Type B pancreatic cell (in vitro differentiated cells): ENCODE results near the gene ESAM. TPM values are rescaled to one million over a fixed set of nuclear protein-coding genes. Genes with fewer than 3 reads are reported as not detected.

Source experiments
- DNase-seq: peaks from one replicate; pipeline ENCODE4 v3.0.0; 2021; ENCODE audit warnings: mixed read lengths; ENCODE audit not compliant: unreplicated experiment; ENCODE audit errors: extremely low spot score
- H3K27ac Mint-ChIP-seq: 2 replicates; pipeline ENCODE4 v1.8.0; 2021; ENCODE audit warnings: mild to moderate bottlenecking, mixed read lengths
- H3K27me3 Mint-ChIP-seq: 2 replicates; pipeline ENCODE4 v1.8.0; 2021; ENCODE audit warnings: mixed read lengths
- H3K36me3 Mint-ChIP-seq: 2 replicates; pipeline ENCODE4 v1.8.0; 2021; ENCODE audit warnings: mixed read lengths
- H3K4me1 Mint-ChIP-seq: one replicate; pipeline ENCODE4 v1.8.0; 2021; ENCODE audit warnings: mixed read lengths; ENCODE audit not compliant: unreplicated experiment
- H3K4me3 Mint-ChIP-seq: 2 replicates; pipeline ENCODE4 v1.8.0; 2021; ENCODE audit warnings: mild to moderate bottlenecking, mixed read lengths
- H3K9me3 Mint-ChIP-seq: 2 replicates; pipeline ENCODE4 v1.8.0; 2021; ENCODE audit warnings: mixed read lengths
- total RNA-seq: library from RNA; stranded (reverse); gene quantifications from 2 replicates; pipeline ENCODE4 v1.2.1, GENCODE V29; 2021; ENCODE audit warnings: low replicate concordance
- TF ChIP-seq, protein P1 (sequence below): fragments of 200-600 bp; sonication (generic); conservative IDR thresholded peaks from 2 replicates; pipeline ENCODE4 v1.5.0; 2021; ENCODE audit warnings: antibody characterized with exemption, mild to moderate bottlenecking

The ESAM gene
- total RNA-seq, 1 donor from 2014 or later, result 3.7 TPM

DNA sequence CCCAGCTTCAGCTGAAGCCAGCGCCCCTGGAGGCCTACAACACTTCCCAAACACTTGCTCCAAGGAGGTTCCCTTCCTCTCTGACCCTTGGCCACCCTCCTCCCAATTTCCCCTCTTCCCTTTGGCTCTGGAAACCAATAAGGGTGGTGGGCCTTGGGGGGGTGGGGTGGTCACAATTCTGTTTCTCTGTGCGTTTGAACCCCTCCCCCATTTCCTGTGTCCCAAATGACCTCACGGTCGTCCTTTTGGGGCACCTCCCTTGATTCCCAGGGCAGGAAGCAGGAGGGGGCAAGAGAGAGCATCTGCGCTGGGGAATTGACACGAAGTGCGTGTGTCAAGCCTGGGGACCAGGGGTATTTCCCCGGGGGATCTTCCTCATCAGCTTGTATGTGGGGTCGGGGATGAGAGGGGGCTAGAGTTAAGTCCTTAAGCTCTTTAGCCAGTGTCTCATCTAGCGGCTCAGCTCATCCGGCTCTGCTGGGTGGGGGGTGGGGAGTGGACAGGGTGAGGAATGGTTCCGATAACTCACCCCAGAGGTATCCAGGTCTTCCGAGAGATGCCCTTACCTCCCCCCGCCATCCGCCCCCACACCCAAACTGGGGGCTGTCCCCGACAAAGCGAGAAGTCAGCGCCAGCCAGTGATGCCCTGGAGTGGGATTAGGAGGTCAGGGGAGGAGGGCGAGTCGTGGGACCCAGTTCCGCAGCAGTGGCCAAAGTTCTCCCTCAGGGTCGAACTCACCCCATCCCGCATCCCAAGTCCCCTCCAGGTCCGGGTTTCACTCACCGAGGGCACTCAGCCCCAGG lies 587 bp downstream of the ESAM start:
- TF ChIP-seq, protein P1, sequence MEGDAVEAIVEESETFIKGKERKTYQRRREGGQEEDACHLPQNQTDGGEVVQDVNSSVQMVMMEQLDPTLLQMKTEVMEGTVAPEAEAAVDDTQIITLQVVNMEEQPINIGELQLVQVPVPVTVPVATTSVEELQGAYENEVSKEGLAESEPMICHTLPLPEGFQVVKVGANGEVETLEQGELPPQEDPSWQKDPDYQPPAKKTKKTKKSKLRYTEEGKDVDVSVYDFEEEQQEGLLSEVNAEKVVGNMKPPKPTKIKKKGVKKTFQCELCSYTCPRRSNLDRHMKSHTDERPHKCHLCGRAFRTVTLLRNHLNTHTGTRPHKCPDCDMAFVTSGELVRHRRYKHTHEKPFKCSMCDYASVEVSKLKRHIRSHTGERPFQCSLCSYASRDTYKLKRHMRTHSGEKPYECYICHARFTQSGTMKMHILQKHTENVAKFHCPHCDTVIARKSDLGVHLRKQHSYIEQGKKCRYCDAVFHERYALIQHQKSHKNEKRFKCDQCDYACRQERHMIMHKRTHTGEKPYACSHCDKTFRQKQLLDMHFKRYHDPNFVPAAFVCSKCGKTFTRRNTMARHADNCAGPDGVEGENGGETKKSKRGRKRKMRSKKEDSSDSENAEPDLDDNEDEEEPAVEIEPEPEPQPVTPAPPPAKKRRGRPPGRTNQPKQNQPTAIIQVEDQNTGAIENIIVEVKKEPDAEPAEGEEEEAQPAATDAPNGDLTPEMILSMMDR, result no peak
- Mint-ChIP-seq H3K4me1 (peaks cover 23% of the 10 kb centered on the region), H3K27me3 (peaks cover 64% of the 10 kb centered on the region), H3K27ac (no peak overlapping the region), H3K36me3 (peaks cover 6% of the 10 kb centered on the region), H3K4me3 (peak overlapping the region; percentile 66), H3K9me3 (no peaks in the 10 kb centered on the region)
- no peak for DNase-seq

DNA sequence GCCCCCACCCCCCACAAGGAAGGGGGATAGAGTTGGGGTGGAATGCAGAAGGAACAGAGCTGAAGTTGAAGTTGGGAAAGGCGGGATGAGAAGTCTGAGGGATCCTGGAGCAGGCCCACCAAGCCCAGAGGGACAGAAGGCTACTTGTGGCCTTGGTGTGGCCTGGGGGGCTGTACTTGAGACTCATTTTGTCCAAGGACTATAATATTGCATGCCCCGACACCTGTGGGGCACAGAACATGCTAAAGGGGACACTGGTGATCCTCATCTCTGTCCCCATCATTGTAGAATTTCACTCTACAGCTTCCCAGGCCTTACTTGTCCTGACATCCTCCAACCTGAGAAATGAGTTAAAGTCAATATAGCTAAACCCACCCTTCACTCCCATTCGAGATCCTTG lies 1.3 kb downstream of the ESAM start:
- no peak for DNase-seq
- peaks cover 23% of the 10 kb centered on the region for H3K4me1 Mint-ChIP-seq
- H3K27me3 Mint-ChIP-seq, result peaks cover 71% of the 10 kb centered on the region
- no peaks in the 10 kb centered on the region for H3K9me3 Mint-ChIP-seq
- TF ChIP-seq, protein P1, result no peak
- H3K4me3 Mint-ChIP-seq, result no peak overlapping the region
- peaks cover 3% of the 10 kb centered on the region for H3K36me3 Mint-ChIP-seq
- no peak overlapping the region for H3K27ac Mint-ChIP-seq

DNA sequence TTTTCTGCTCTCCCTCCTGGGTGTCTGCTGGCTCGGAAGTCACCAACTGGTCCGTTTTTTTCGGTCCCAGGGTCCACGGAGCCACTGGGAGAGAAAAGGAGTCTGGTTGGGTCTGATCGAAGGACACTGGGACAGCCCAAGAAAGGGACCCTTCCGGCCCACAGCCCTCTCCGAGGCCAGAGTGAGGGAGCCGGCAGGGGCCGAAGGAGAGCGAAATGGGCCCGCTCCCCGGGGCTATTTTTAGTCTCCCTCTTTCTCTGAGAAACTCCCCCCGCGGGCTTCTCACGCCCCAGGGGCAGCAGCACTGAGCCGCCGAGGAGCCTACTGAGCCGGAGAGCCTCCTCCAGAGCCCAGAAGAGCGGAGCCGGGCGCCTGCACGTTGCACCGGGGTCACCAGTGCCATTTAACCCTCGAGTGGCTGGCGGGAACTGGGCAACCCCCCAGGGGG lies 1.9 kb downstream of the ESAM start:
- Mint-ChIP-seq H3K4me3 (peak overlapping the region; percentile 64), H3K4me1 (peaks cover 23% of the 10 kb centered on the region), H3K27me3 (peaks cover 74% of the 10 kb centered on the region), H3K36me3 (peaks cover 3% of the 10 kb centered on the region), H3K9me3 (no peaks in the 10 kb centered on the region), H3K27ac (no peak overlapping the region)
- TF ChIP-seq, protein P1, result no peak
- no peak for DNase-seq

DNA sequence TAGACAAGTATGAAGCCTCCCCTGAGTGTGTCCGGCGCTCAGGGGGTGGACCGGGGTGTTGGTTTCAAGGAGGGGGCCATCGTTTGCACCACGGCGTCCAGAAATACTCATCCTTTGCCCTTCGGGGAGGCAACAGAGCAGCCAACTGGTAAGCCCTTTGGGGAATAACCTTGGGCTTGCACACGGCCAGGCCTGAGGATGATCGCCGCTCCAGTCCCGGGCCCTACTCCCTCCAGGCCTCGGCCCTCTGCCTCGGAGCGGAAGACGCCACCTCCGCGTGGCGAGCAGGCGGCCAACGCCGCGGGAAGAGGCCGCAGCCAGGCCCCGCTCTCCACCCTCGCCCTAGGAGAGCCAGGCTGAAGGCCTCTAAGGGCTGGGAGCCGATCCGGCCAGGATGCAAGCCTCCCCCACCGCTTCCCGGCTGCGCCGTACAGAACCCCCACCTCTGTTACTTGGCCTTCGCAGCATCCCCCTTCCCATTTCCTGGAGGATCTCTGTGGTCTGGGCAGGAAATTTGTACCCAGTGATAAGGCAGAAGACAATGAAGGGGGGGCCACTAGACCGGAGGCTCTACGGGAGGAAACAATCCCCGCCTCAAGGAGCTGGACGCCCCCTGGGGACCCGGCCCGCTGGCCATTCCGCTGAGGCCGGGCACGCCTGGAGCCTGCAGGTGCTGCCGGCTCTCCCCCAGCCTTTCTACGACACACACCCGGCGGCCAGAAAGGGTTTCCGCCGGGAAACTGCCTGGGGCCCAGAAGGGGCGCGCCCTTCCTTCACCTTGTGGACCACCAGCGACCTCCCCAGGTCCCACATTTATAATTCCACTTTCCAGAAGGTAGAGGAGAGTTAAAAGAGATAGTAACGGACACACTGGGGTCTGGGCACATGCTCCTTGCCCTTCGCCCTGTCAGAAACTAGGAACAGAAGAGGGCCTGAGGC lies 2.6 kb downstream of the ESAM start:
- Mint-ChIP-seq H3K27me3 (peaks cover 80% of the 10 kb centered on the region), H3K4me3 (peak overlapping the region; percentile 88), H3K9me3 (no peaks in the 10 kb centered on the region), H3K27ac (no peak overlapping the region), H3K4me1 (peaks cover 26% of the 10 kb centered on the region), H3K36me3 (peaks cover 3% of the 10 kb centered on the region)
- no peak for DNase-seq
- TF ChIP-seq, protein P1, result no peak

DNA sequence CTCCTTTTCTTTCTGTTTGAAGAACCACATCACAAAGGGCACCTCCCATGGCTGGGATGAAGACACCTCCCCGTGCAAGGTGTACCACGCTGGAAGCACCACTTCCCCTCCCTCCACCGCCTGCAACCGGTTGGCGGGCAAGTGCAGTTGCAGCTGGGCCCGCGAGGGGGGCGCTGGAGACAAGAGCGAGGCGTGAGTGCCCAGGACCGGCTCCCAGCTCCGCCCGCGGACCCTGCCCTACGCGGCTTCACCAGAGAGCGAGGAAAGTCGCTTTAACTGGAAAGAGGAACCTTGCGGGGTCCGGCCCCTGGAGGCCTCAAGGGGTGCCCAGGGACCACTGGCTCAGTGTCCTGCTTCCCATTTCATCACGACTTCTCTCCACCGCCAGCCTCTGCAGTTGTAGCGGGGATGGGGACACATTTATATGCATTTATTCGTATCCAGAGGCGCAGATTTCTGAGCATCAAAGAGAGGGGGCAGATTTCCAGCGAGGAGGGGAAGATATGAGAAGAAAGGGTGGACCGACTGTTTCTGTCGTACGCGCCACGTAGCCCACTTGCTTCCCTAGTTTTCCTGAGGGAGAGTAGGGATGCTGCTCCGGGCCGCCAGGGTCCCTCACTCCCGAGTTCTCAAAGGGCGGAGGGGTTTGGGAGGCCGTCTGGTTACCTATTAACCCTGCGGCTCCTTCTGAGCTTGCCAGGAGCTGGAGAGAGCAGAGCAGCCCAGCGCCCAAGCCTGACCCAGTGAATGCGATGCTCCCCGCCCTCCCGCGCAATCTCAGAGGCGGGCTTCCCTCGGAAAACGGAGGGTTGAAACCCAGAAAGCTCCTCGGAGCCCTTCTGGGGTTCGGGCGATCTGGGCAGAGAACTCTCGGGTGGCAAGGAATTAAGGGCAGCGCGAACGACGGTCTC lies 3.5 kb downstream of the ESAM start:
- no peak for DNase-seq
- TF ChIP-seq, protein P1, result peak; percentile 82
- Mint-ChIP-seq H3K27me3 (peaks cover 86% of the 10 kb centered on the region), H3K27ac (peak overlapping the region; percentile 65), H3K36me3 (peaks cover 3% of the 10 kb centered on the region), H3K9me3 (no peaks in the 10 kb centered on the region), H3K4me1 (peaks cover 23% of the 10 kb centered on the region), H3K4me3 (peak overlapping the region; percentile 88)
